Upper lobe of left lung (tissue), 6 donors: Measurements from ENCODE around the gene PMM1. TPM values are rescaled to one million over a fixed set of nuclear protein-coding genes. Genes with fewer than 3 reads are reported as not detected.
A peak's percentile ranks its signal among the peaks of the same experiment; 100 is the strongest.

ENCODE experiments used
- ATAC-seq, 2 donors: fragments of 200-7000 bp; cut with Tn5 transposase; one replicate each; pipeline ENCODE4 v1.9.1; 2022; ENCODE audit warnings: mild to moderate bottlenecking in 2 of 2, moderate library complexity in 2 of 2; ENCODE audit not compliant: low FRiP score in 2 of 2
- DNase-seq, 2 donors: peaks; one replicate each; pipeline ENCODE4 v3.0.0-alpha.2; 2019 to 2020
- H3K27ac ChIP-seq, 4 donors: fragments of 200-600 bp; sonication (generic); one replicate each; pipeline ENCODE4 v1.5.1; 2016 to 2019
- H3K27me3 ChIP-seq, 4 donors: fragments of 200-600 bp; sonication (generic); one replicate each; pipeline ENCODE4 v1.5.1; 2017 to 2019
- H3K36me3 ChIP-seq, 4 donors: fragments of 200-600 bp; sonication (generic); one replicate each; pipeline ENCODE4 v1.5.1; 2016 to 2019
- H3K4me1 ChIP-seq, 4 donors: fragments of 200-600 bp; sonication (generic); one replicate each; pipeline ENCODE4 v1.5.1; 2018 to 2019
- H3K4me3 ChIP-seq, 4 donors: fragments of 200-600 bp; sonication (generic); one replicate each; pipeline ENCODE4 v1.5.1; 2017 to 2019; ENCODE audit warnings: mild to moderate bottlenecking in 2 of 4, moderate library complexity in 1 of 4
- H3K9me3 ChIP-seq, 4 donors: fragments of 200-600 bp; sonication (generic); one replicate each; pipeline ENCODE4 v1.5.1; 2018 to 2019
- EP300 ChIP-seq, 4 donors: sonication (generic); formaldehyde crosslinking; IDR thresholded peaks; one replicate each; pipeline ENCODE4 v1.5.1; 2017; ENCODE audit warnings: antibody characterized with exemption in 4 of 4, control low read depth in 2 of 4
- POLR2A ChIP-seq, 4 donors: fragments of 450-650 bp; IDR thresholded peaks; one replicate each; pipeline ENCODE4 v1.5.1; 2016 to 2017; ENCODE audit warnings: antibody characterized with exemption in 4 of 4, mild to moderate bottlenecking in 2 of 4
- POLR2AphosphoS5 ChIP-seq, 2 donors: sonication (generic); formaldehyde crosslinking; IDR thresholded peaks; one replicate each; pipeline ENCODE4 v1.5.1; 2017; ENCODE audit warnings: antibody characterized with exemption in 2 of 2
- WGBS, 2 donors: methylation state at CpG; one replicate each; pipeline ENCODE4 v1.1.5; 2017 to 2018; 5-methylcytosine and 5-hydroxymethylcytosine counted together
- total RNA-seq, 6 donors: library from RNA; depleted of rRNA in 4 of 6; stranded (reverse); fragments of >200 nt in 4 of 6; gene quantifications; one replicate each; pipeline versions ENCODE4 v1.1.0 to v1.2.1, GENCODE V29; 2016 to 2021
- TF ChIP-seq, protein P1 (sequence below), 6 experiments: fragments of 450-650 bp in 4 of 6; fragments of 200-600 bp in 2 of 6; sonication (generic) in 2 of 6; IDR thresholded peaks; one replicate each; pipeline ENCODE4 v1.5.1; 2016 to 2019; ENCODE audit warnings: antibody characterized with exemption in 6 of 6
- donor health status: DM: no; HTN: no; CAD: no; lungs with moderate emphysema.
- donor health status: DM: no; HTN: yes; CAD: no; lungs with severe emphysema.

PMM1 gene
- total RNA-seq, 6 donors from 2014 or later: 42.1 to 226 (median 105) TPM

DNA sequence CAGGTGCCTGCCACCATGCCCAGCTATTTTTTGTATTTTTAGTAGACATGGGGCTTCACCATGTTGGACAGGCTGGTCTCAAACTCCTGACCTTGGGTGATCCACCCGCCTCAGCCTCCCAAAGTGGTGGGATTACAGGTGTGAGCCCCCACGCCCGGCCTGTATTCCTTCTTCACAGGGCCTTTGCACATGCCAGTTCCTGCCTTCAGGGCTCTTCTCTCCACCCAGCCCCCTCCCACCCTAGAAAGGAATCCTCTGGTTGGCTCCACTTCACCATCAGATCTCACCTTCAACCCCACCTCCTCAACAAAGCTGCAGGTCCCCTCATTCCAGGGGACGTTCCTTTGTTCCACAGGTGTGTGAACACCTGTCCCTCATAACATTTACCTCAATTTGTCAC, 47.4 kb downstream of the PMM1 start:
- Histone ChIP-seq H3K9me3 (no peaks in the 10 kb centered on the region), H3K27ac (no peak overlapping the region), H3K4me1 (peaks cover 26 to 49% (median 32%) of the 10 kb centered on the region in 4 donors), H3K4me3 (peak overlapping the region in 3 of 4 donors; percentile 83 to 95 (median 89)), H3K36me3 (peaks cover 0 to 28% (median 15%) of the 10 kb centered on the region in 4 donors), H3K27me3 (no peaks in the 10 kb centered on the region)
- 94 to 96% methylated on average over 4 of the region's 4 CpGs for WGBS, 2 donors
- DNase-seq (no peak), ATAC-seq (no peak)
- TF ChIP-seq POLR2A (IDR thresholded peaks at IDR 0.05) (no peak), EP300 (IDR thresholded peaks at IDR 0.05) (no peak), POLR2AphosphoS5 (IDR thresholded peaks at IDR 0.05) (no peak)
- TF ChIP-seq, protein P1, sequence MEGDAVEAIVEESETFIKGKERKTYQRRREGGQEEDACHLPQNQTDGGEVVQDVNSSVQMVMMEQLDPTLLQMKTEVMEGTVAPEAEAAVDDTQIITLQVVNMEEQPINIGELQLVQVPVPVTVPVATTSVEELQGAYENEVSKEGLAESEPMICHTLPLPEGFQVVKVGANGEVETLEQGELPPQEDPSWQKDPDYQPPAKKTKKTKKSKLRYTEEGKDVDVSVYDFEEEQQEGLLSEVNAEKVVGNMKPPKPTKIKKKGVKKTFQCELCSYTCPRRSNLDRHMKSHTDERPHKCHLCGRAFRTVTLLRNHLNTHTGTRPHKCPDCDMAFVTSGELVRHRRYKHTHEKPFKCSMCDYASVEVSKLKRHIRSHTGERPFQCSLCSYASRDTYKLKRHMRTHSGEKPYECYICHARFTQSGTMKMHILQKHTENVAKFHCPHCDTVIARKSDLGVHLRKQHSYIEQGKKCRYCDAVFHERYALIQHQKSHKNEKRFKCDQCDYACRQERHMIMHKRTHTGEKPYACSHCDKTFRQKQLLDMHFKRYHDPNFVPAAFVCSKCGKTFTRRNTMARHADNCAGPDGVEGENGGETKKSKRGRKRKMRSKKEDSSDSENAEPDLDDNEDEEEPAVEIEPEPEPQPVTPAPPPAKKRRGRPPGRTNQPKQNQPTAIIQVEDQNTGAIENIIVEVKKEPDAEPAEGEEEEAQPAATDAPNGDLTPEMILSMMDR (IDR thresholded peaks at IDR 0.05): no peak

DNA sequence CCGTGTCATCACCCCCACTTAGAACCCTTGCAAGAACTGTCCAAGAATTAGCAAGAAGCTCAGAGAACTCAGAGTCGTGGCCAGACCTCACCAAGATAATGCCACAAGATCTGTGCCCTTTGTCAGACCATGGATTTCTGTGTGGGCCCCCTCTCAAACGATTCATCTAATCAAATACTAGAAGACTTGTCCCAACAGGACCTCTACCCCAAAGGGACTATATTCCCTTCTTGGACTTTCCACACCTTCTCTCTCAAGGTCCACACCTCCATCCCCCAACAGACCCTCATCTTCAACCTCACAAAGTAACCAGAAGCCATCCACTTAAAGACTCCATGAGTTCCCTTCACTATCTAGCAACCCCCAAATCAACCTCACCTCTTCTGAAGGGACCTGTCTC, 48.2 kb downstream of the PMM1 start:
- no peaks in the 10 kb centered on the region for H3K27me3 ChIP-seq
- H3K9me3 ChIP-seq: no peaks in the 10 kb centered on the region
- peak overlapping the region in 2 of 4 donors; percentile 89 to 95 for H3K4me3 ChIP-seq
- peaks cover 0 to 30% (median 17%) of the 10 kb centered on the region in 4 donors for H3K36me3 ChIP-seq
- no peak for ATAC-seq
- H3K4me1 ChIP-seq: peaks cover 26 to 49% (median 32%) of the 10 kb centered on the region in 4 donors
- H3K27ac ChIP-seq: peak overlapping the region in 1 of 4 donors; percentile 30
- no peak for DNase-seq
- WGBS, 2 donors: 67 to 73% methylated on average over 2 to 3 of the region's 3 CpGs
- no peak for TF ChIP-seq POLR2A (IDR thresholded peaks at IDR 0.05)
- no peak for TF ChIP-seq POLR2AphosphoS5 (IDR thresholded peaks at IDR 0.05)
- TF ChIP-seq, protein P1 (IDR thresholded peaks at IDR 0.05): no peak
- TF ChIP-seq EP300 (IDR thresholded peaks at IDR 0.05): no peak

DNA sequence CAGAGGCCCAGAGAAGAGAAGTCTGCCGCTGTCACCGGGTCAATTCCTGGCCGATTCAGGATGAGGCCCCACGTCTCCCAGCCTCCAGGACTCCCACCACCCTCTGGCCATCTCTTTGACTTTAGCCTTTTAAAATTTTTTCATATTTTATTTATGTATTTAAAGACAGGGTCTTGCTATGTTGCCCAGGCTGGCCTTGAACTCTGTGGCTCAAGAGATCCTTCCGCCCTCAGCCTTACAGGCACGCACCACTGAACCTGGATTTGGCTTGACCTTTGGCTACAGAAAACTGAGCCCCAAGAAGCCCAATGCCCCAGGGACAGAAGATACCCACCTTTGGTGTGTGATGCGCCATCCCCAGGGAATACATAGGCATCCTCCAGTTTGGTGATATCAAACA, 49.3 kb downstream of the PMM1 start:
- no peak overlapping the region for H3K27ac ChIP-seq
- ATAC-seq: no peak

DNA sequence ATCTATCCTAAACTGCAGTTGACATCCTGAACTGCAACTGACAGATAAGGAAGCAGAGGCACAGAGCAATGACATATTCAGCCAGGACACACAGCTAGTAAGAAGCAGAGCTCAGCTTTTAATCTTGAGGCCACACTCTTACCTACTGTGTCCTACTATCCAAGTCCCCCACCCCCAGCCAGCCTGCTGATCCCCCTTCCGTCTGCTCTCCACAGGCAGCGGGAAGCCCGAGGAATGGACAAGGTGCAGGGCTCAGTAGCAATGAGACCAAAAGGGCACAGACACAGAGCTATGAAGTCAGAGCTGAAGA, 49.7 kb downstream of the PMM1 start:
- no peaks in the 10 kb centered on the region for H3K9me3 ChIP-seq
- 88 to 91% methylated on average over 3 of the region's 3 CpGs for WGBS, 2 donors
- H3K36me3 ChIP-seq: peaks cover 0 to 34% (median 20%) of the 10 kb centered on the region in 4 donors
- DNase-seq (no peak), ATAC-seq (no peak)
- H3K27me3 ChIP-seq: no peaks in the 10 kb centered on the region
- peaks cover 23 to 34% (median 27%) of the 10 kb centered on the region in 4 donors for H3K4me1 ChIP-seq
- H3K27ac ChIP-seq: no peak overlapping the region
- TF ChIP-seq POLR2AphosphoS5 (IDR thresholded peaks at IDR 0.05) (no peak), EP300 (IDR thresholded peaks at IDR 0.05) (no peak), POLR2A (IDR thresholded peaks at IDR 0.05) (no peak)
- TF ChIP-seq, protein P1 (IDR thresholded peaks at IDR 0.05): no peak
- H3K4me3 ChIP-seq: no peak overlapping the region

More for the DNA sequence above, 49.3 kb downstream of the PMM1 start:
- no peak for DNase-seq
- TF ChIP-seq, protein P1 (IDR thresholded peaks at IDR 0.05): no peak
- TF ChIP-seq EP300 (IDR thresholded peaks at IDR 0.05): no peak
- TF ChIP-seq POLR2A (IDR thresholded peaks at IDR 0.05): no peak
- TF ChIP-seq POLR2AphosphoS5 (IDR thresholded peaks at IDR 0.05): no peak
- peak overlapping the region in 1 of 4 donors; percentile 4 for H3K4me3 ChIP-seq
- no peaks in the 10 kb centered on the region for H3K9me3 ChIP-seq
- H3K4me1 ChIP-seq: peaks cover 26 to 38% (median 31%) of the 10 kb centered on the region in 4 donors
- peaks cover 0 to 32% (median 19%) of the 10 kb centered on the region in 4 donors for H3K36me3 ChIP-seq
- H3K27me3 ChIP-seq: no peaks in the 10 kb centered on the region
- WGBS, 2 donors: 94 to 96% methylated on average over 6 to 7 of the region's 7 CpGs
